GM21515 (cell line): ENCODE results near the gene KDM5A.
"Not testable (repeated sequence)": the region's sequence is repeated elsewhere in the genome, so short reads cannot be mapped to it uniquely, and the experiment has no call there.

Source experiments
- ATAC-seq: cut with Tn5 transposase; IDR thresholded peaks from one replicate; pipeline ENCODE4 v1.9.1; 2021; ENCODE audit not compliant: unreplicated experiment

KDM5A gene

DNA sequence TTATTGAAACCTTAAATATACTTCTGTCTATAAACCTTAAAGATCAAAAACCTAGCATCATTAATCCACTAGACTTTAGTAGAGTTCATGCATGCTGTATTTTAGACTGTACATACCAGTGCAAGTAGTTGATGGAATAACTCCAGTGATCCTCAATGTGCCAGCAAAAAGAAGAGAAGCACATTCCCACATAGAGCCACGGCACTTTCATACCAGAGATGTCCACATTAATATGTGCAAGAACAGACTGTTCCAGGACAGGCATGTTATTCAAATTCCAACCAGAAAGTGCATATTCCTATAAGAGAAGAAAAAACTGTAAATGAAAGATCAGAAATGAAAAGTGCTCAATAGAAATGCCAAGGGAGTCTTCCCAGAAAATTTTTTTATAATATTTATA is 55.0 kb downstream of the KDM5A start:
- no peak for ATAC-seq

DNA sequence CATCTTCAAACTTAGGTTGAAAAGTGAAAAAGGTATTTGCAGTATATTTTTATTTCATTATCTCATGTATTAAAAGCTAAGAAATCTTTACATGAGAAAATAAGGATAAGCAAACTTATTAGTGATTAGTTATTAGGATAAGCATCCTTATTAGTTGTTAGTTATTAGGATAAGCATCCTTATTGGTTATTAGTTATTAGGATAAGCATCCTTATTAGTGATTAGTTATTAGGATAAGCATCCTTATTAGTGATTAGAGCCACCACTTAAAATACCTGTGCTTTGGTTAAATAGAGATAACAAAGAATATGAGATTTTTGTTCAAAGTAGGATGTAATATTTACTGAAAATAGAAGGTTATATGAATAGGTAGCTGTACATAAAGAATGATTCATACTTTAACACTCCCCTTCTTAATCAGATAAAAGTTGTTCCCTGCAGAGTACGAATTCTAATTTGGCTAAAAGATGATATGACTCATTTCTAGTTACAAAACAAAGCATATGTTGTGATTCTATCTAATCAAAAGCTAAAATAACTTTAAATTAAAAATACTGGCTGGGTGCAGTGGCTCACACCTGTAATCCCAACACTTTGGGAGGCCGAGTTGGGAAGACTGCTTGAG is 56.4 kb downstream of the KDM5A start:
- no peak for ATAC-seq

DNA sequence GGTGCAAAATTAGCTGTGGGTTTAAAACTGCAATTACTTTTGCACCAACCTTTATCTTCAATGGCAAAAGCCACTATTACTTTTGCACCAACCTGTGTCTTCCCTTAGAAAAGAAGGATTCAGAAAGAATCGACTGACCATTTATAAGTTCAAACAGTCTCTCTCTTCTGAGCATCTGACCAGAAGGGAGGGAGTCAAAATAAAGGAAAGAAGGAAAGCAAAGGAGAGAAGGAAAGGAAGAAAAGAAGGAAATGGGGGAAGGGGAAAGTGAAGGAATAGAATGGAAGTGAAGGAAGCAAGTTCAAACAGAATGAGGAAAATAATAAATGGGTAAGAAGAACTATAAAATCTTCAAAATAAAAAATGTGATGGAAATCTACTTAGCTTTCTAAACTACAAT is 57.8 kb downstream of the KDM5A start:
- no peak for ATAC-seq

DNA sequence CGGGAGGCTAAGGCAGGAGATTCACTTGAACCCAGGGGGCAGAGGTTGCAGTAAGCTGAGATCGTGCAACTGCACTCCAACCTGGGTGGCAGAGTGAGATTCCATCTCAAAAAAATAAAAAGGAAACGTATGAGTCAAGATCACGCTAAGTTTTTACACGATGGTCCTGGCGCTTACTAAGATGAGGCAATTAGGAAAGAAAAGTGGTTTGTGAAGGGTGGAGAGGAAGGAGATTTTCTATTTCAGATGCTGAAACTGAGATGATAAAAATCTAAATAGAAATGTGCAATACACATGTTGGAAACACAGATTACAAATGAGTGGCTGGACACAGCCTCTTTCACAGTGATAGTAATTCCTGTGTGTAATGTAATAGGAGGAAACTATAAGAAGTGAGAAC is 63.2 kb downstream of the KDM5A start:
- ATAC-seq = no peak

DNA sequence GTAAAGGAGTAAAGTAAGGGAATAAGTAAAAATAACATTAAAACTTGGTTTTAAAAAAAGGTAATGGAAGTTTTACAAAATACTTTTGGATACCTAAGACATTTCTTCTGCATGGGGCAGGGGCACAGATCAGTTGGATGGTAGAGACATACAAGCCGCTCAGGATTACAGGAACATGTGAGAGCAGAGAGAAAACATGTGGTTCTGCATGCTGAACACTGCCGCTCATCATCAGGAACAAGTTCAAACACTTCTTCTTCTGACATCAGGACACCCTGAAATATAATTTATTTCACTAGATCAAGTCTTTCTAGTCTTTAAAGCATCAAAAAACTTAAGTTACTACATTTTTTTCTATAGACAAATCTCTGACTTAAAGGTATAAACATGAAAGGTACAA is 65.6 kb downstream of the KDM5A start:
- ATAC-seq = no peak

DNA sequence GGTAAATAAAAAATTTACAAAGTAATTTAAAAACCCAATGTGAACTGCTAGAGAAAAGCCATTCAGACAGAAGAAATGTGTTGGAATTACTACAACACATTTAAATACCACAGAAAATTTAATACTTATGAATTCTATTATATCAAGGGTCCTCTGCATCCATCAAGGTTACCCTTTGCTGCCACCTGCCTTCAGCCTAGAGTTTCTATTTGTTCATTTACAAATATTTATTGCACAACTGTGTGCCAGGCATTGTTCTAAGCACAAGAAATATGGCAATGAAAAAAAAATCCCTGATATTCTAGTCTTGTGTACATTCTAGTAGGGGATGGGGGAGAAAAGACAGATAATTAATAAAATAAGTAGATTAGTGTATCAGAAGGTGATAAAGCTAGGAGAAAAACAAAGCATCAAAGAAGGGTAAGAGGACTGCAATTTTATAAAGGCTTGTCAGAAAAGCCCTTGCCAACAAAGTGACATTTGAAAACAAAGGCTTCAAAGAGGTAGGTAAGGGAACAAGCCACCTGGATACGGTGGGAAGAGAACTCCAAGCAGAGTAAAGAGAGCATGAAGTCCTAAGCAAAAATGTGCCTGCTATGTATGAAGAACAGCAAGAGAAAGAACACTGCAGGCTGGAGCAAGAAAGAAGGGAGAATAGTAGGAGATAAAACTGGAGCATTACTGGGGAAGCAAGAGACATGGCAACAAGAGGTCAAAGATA is 67.4 kb downstream of the KDM5A start:
- no peak for ATAC-seq

DNA sequence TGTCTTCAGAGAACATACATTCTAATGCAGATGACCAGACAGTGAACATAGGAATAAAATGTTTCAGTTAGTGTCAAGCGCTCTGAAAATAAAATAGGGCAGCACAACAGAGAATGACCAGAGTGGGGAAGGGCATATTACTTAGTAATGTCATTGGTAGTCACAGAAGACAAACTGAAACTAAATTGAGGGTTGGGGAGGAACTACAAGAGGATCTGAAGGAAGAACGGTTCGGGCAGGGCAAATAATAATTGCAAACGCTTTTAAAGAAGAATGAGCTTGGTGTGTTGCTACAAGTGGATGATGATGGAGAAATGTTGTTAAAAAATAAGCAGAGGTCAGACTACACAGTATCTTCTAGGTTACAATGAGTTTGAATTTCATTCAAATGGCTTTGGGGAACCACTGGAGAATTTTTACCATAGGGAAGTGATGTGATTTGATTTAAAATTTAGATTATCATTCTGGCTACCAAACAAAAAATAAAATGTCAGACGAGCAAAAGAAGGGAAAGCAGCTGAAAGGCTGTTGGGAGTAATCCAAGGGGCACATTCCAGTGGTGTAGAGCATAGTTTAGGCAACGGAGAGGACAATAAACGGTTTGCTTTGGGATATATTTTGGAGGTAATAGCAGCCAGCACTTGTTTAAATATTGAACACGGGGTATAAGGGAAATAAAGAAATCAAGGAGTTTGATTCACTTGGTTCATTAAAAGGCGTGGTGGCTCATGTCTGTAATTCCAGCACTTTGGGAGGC is 70.2 kb downstream of the KDM5A start:
- no peak for ATAC-seq

DNA sequence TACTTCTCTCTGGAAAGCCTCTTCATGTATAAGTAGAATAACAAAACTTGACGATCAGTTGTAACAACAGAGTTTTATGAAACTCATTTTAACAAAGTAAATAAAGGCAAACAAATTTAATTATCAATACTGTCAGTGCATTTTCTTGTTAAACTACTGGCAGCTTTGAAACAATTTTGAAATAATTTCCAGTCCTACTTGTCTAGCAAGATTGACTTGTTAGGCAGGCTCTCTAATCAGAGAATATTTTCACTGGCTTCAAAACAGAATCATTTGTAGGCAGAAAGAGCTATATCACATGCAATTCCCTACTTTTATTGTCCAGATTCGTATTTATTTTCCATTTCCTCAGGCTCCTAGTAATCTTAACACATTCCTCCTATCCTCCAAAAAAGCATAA is 80.6 kb downstream of the KDM5A start:
- ATAC-seq = no peak

DNA sequence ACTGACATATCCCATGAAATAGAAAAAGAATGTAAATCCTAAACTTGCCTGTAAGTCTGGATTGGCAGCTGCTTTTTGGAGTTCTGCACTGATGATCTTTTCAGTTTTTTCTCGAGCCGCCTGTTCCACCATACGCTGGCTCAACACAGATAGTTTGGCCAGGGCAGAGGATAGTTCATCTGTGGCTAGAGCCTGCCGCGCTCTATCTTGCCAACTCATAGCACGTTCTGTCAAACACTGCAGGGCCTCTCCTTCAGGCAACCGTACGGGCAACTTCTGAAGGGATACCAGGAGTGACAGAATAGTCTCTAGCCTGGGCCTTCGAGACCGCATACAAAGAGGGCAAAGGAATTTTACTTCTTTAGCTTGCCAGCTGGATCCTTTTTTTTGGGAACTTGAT is 81.7 kb downstream of the KDM5A start:
- no peak for ATAC-seq

DNA sequence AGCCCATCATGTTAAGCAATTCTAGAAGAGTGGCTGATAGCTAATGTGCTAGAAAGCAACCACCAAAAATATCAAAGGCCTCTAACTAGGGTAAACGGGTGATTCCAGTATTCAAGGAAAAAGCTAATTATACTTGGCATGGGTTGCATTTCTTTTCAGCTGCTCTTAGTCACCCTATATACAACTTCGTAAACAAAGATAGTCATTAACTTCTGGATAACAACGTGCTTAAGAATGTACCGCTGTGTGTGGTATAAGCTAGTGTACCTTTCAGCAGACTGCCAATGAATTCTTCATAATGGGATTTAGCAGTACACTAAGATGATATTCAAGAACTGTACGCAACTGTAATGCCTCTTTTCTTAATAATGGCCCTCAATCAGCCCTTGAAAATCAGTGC is 84.3 kb downstream of the KDM5A start:
- no peak for ATAC-seq

DNA sequence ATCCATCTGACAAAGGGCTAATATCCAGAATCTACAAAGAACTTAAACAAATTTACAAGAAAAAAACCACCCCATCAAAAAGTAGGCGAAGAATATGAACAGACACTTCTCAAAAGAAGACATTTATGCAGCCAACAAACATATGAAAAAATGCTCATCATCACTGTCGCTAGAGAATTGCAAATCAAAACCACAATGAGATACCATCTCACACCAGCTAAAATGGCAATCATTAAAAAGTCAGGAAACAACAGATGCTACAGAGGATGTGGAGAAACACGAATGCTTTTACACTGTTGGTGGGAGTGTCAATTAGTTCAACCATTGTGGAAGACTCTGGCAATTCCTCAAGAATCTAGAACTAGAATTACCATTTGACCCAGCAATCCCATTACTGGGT is 86.4 kb downstream of the KDM5A start:
- not testable (repeated sequence) for ATAC-seq

DNA sequence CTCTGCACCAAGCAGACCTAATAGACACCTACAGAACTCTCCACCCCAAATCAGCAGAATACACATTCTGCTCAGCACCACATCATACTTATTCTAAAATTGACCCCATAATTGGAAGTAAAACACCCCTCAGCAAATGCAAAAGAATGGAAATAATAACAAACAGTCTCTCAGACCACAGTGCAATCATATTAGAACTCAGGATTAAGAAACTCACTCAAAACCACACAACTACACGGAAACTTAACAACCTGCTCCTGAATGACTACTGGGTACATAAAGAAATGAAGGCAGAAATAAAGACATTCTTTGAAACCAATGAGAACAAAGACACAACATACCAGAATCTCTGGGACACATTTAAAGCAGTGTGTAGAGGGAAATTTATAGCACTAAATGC is 89.0 kb downstream of the KDM5A start:
- not testable (repeated sequence) for ATAC-seq

DNA sequence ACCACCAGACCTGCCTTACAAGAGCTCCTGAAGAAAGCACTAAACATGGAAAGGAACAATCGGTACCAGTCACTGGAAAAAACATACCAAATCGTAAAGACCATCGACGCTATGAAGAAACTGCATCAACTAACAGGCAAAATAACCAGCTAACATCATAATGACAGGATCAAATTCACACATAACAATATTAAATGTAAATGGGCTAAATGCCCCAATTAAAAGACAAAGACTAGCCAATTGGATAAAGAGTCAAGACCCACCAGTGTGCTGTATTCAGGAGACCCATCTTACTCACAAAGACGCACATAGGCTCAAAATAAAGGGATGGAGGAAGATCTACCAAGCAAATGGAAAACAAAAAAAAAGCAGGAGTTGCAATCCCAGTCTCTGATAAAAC is 89.6 kb downstream of the KDM5A start:
- not testable (repeated sequence) for ATAC-seq

DNA sequence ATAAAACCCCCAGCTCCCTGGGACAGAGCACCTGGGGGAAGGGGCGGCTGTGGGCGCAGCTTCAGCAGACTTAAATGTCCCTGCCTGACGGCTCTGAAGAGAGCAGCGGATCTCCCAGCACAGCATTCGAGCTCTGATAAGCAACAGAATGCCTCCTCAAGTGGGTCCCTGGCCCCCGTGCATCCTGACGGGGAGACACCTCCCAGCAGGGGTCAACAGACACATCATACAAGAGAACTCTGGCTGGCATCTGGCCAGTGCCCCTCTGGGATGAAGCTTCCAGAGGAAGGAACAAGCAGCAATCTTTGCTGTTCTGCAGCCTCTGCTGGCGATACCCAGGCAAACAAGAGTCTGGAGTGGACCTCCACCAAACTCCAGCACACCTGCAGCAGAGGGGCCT is 91.1 kb downstream of the KDM5A start:
- not testable (repeated sequence) for ATAC-seq

DNA sequence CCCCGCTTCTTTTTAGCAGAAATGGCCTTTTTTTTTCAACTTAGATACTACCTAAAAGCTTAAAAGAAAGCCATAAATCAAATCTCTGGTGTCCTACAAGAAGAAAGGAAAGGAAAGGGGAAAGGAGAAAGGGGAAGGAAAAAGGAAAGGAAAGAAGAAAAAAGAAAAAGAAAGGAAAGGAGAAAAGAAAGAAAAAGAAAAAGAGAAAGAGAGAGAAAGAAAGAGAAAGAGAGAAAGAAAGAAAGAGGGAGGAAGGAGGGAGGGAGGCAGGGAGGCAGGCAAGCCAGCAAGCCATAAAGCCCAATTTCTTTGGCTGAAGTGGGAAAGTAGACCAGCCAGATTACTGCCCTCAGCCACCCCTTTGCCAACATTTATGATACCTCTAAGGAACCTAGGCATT is 94.0 kb downstream of the KDM5A start:
- no peak for ATAC-seq

DNA sequence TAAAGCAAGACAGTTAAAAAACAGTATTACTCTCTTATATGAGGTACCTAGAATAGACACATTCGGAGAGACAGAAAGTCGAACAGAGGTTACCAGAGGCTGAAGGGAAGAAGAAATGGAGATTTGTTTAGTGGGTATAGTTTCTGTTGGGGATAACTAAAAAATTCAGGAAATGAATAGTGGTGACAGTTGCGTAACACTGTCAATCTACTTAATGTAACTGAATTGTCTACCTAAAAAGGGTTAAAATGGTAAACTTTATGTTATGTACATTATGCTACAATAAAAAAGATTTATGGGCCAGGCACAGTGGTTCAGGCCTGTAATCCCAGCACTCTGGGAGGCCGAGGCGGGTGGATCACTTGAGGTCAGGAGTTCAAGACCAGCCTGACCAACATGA is 95.9 kb downstream of the KDM5A start:
- ATAC-seq = no peak

DNA sequence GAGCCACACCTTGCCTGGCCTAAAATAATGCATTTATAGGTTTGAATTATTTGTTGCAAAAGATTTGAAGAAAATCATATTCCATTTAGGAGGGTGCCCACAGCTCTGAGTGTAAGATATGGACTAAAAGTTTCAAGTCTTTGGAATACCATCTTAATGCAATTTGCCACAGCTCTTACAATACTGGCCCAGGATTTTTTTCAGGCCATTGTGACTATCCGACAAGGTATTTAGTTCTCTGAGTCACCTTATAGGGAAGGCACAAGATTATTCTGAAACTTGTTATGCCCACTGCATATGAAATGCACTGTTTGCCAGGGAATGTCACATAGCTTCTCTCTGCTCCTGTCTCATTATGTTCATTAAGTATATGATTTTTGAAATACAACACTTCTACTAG is 96.9 kb downstream of the KDM5A start:
- no peak for ATAC-seq

DNA sequence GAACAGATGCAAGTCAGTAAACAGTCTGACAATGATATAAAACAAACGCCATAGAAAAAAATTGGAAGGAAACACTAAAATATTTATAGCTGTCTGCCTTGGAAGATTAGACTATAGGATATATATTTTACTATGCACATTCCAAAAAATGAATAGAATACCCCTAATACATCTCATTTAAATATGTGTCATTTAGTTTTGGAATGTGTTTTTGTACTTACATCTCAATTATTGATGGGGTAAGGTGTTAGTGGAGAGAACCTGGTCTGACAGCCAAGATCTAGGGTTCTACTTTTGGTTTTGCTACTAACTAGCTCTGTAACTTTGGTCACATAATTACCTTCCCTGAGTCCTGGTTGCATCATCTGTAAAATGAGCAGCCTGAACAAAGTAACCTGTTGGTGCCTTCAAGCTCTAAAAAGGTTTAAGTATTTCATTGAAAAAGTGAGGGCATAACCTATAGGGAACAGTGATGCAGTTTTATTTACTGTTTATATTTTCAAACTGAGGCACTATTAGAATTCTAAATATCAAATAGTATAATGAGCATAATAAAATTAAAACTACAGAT is 97.9 kb downstream of the KDM5A start:
- ATAC-seq = no peak

DNA sequence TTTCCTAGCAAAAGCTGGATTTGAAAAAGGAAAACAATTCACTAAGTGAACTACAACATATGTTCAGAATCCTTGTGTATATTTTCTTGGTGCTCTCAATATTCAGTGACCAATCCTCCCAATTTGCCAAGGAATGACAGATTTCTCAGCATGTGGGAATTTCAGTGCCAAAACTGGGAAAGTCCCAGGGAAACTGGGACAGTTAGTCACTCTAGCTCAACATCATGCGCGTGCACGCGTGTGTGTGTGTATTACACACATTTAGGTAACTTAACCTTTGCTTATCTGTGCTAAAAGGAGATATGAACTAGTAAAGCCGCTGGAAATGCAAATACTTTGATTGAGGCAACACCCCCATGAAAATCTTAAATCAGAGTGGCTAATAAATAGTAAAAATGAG is 100.4 kb downstream of the KDM5A start:
- no peak for ATAC-seq

DNA sequence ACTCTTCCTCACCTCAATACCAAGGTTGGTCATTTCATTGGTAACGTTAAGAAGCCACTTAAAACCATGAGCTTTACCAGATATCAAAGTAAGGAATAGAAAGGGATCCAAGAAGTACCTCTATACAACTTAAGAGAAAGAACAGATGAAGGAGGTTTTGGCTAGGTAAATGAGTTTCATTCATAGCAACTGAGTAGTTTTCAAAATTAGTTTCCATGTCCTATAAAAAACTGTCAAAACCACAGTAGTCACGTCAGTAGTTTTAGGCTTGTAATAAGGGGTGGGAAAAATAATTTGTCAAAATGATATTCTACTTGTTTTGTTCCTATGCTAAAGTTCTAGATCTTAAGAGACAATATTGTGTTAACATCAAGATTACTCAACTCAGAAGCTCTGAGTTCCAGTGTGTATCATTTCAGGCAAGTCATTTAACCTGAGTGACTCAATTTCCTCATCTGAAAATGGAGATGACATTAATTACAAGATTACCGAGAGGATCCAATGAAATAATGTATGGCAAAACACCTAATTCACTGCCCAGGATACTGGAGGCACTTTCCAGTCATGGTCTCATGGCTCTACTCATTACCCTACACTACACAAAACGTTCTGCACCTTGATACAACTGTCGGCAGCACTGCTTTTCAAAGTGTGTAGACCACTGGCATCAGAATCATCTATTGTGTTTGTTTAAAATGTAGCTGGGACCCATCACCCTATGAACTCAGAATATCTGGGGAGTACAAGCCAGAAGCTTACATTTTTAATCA is 102.4 kb downstream of the KDM5A start:
- ATAC-seq = no peak

DNA sequence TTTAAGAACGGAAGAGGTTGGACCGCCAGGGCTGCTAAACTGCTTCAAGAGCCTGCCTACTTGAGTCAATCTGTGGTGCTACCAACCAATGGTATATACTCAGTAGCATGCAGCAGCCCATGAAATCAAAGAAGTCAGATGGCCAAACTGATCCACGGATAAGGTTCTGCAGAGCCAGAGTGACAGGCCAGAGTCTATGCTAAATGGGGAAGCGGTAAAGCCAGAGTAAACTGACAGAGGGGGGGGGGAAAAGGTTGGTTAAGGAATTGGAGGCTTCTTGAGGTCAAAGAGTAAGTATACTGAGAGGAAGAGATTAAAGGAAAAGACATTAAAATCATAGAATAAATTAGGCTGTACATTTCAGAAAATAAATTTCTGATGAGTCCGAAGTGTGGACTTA is 111.1 kb downstream of the KDM5A start:
- no peak for ATAC-seq
